Measurements from ENCODE around the gene C1D.

GRCh38 chr2:67999332-67999731, 63.5 kb downstream of the C1D start:
- TF ChIP-seq SPI1 (IDR thresholded peaks at IDR 0.05; ENCODE audit: low read depth, low read length) (no peak), POLR2A (IDR thresholded peaks at IDR 0.05; ENCODE audit: low read depth, low read length) (no peak), TAF1 (IDR thresholded peaks at IDR 0.05; ENCODE audit: low read depth, low read length) (no peak), POLR2AphosphoS5 (IDR thresholded peaks at IDR 0.05; ENCODE audit: low read depth, low read length) (no peak)

All from GM12891 (cell line).